ENCODE results near the gene PLEKHA6.

DNA sequence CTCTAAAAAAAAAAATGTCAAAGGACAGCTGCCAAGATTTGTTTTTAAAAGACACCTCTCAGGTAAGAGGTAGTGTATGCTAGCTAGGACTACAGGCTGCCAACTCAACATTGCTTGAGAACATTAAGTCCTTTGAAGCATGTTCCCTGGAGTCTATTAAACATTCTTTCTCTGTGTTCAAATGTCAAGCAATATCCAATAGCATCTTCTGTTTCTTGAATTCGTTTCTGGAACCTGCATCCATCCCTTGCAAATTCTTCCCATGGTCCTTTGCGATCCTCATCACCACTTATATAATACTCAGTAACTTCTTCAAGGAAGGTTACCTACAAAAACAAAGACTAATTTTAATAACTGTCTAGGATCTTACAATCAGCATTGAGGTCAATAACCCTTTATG, 46.3 kb upstream of the PLEKHA6 start:
- TF ChIP-seq GABPA (IDR thresholded peaks at IDR 0.05; ENCODE audit: low read depth), result no peak
- TF ChIP-seq, protein P1, sequence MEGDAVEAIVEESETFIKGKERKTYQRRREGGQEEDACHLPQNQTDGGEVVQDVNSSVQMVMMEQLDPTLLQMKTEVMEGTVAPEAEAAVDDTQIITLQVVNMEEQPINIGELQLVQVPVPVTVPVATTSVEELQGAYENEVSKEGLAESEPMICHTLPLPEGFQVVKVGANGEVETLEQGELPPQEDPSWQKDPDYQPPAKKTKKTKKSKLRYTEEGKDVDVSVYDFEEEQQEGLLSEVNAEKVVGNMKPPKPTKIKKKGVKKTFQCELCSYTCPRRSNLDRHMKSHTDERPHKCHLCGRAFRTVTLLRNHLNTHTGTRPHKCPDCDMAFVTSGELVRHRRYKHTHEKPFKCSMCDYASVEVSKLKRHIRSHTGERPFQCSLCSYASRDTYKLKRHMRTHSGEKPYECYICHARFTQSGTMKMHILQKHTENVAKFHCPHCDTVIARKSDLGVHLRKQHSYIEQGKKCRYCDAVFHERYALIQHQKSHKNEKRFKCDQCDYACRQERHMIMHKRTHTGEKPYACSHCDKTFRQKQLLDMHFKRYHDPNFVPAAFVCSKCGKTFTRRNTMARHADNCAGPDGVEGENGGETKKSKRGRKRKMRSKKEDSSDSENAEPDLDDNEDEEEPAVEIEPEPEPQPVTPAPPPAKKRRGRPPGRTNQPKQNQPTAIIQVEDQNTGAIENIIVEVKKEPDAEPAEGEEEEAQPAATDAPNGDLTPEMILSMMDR (IDR thresholded peaks at IDR 0.05; ENCODE audit: insufficient read depth, low read length), result no peak
